ENCODE measurements around the gene MAP7D3. TPM values are rescaled to one million over a fixed set of nuclear protein-coding genes. Genes with fewer than 3 reads are reported as not detected.
A peak's percentile ranks its signal among the peaks of the same experiment; 100 is the strongest.

MAP7D3 gene
- total RNA-seq, 4 donors from 2014 or later = 14.5 to 21.2 (median 17.1) TPM

DNA sequence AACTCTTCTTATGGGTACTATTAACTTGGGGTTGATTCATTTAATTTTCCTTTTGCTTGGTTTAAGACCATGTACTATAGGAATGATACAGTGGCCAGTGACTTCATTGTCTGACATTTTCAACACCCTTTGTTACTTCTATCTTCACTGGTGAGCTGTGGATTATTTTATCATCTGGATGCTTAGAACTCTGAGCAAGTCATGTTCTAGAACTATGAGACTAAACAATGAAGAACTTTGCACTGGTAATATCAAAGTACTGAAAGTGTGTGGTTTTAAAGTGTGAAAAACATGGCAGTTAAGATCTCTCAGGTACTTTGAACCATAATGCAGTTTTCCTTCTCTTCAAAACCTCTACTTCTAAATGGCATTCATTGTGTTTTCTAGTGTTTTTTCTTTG lies 47.8 kb downstream of the MAP7D3 start:
- Histone ChIP-seq H3K4me1 (peaks cover 50 to 87% (median 73%) of the 10 kb centered on the region in 4 donors), H3K27ac (replicated peaks in 1 of 4) (peak overlapping the region; percentile 86 to 99 (median 96)), H3K9me3 (no peaks in the 10 kb centered on the region), H3K4me3 (peak overlapping the region; percentile 44 to 55 (median 52)), H3K36me3 (peaks cover 11 to 26% (median 24%) of the 10 kb centered on the region in 4 donors), H3K27me3 (no peaks in the 10 kb centered on the region)
- intact Hi-C loops (cut with DNase I) = no loop called here
- TF ChIP-seq POLR2A (IDR thresholded peaks at IDR 0.05; ENCODE audit: low read depth) = no peak
- no peak for DNase-seq (ENCODE audit: extremely low spot score)

DNA sequence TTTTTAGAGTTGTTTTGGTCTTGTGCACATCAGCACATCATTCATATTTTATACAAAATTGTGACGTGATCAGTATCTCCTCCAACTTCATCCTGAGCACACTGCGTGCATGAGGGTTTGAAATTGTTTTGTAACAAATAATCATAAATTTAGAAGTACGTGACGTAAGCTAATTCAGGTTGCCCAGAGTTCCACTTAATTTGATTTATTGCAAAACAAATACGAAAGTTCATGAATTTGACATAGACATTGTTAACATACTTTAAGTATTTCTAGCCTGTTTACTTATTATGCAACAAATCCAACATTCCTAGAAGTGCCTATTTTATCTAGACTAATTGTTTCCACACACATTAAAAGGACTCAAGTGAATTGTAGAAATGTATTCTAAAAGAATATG lies 48.3 kb downstream of the MAP7D3 start:
- Histone ChIP-seq H3K9me3 (no peaks in the 10 kb centered on the region), H3K27me3 (no peaks in the 10 kb centered on the region), H3K36me3 (peaks cover 7 to 20% (median 18%) of the 10 kb centered on the region in 4 donors), H3K4me3 (peak overlapping the region; percentile 44 to 55 (median 52)), H3K27ac (replicated peaks in 1 of 4) (peak overlapping the region; percentile 86 to 99 (median 96)), H3K4me1 (peaks cover 47 to 82% (median 67%) of the 10 kb centered on the region in 4 donors)
- 39% methylated on average over 5 of the region's 5 CpGs for WGBS
- DNase-seq (ENCODE audit: extremely low spot score) = no peak
- intact Hi-C loops (cut with DNase I) = no loop called here
- TF ChIP-seq, protein P1, sequence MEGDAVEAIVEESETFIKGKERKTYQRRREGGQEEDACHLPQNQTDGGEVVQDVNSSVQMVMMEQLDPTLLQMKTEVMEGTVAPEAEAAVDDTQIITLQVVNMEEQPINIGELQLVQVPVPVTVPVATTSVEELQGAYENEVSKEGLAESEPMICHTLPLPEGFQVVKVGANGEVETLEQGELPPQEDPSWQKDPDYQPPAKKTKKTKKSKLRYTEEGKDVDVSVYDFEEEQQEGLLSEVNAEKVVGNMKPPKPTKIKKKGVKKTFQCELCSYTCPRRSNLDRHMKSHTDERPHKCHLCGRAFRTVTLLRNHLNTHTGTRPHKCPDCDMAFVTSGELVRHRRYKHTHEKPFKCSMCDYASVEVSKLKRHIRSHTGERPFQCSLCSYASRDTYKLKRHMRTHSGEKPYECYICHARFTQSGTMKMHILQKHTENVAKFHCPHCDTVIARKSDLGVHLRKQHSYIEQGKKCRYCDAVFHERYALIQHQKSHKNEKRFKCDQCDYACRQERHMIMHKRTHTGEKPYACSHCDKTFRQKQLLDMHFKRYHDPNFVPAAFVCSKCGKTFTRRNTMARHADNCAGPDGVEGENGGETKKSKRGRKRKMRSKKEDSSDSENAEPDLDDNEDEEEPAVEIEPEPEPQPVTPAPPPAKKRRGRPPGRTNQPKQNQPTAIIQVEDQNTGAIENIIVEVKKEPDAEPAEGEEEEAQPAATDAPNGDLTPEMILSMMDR (IDR thresholded peaks at IDR 0.05) = no peak
- TF ChIP-seq POLR2A (IDR thresholded peaks at IDR 0.05; ENCODE audit: low read depth) (no peak), POLR2AphosphoS5 (IDR thresholded peaks at IDR 0.05) (peak in 1 of 2 donors; percentile 2), EP300 (IDR thresholded peaks at IDR 0.05) (peak; percentile 23)

DNA sequence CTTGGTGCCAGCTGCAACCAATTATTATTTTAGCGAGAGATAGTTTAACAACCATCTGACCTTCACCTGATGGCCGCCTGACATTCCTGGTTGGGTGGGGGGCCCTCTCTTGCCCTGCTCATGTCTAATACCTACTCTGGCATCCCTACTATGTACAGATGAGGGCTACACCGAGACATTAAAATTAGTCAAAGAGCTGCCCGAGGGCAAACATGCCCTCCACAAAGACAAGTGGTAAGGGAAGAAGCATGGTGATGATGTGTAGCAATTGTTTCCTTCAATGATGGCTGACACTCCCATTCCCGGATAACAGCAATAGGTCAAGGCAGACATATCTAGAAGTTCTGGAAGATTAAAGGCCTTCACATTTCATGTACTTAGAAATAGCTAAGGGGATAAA lies 49.6 kb downstream of the MAP7D3 start:
- no peak for DNase-seq (ENCODE audit: extremely low spot score)
- Histone ChIP-seq H3K36me3 (peaks cover 0 to 9% (median 6%) of the 10 kb centered on the region in 4 donors), H3K27me3 (no peaks in the 10 kb centered on the region), H3K4me3 (peak overlapping the region; percentile 44 to 55 (median 52)), H3K4me1 (peaks cover 46 to 69% (median 54%) of the 10 kb centered on the region in 4 donors), H3K27ac (replicated peaks in 1 of 4) (peak overlapping the region; percentile 86 to 99 (median 96)), H3K9me3 (no peaks in the 10 kb centered on the region)
- TF ChIP-seq POLR2AphosphoS5 (IDR thresholded peaks at IDR 0.05) (no peak), EP300 (IDR thresholded peaks at IDR 0.05) (no peak), POLR2A (IDR thresholded peaks at IDR 0.05; ENCODE audit: low read depth) (no peak)
- TF ChIP-seq, protein P1 (IDR thresholded peaks at IDR 0.05) = no peak
- 80% methylated on average over 5 of the region's 5 CpGs for WGBS
- intact Hi-C loops (cut with DNase I) = no loop called here

DNA sequence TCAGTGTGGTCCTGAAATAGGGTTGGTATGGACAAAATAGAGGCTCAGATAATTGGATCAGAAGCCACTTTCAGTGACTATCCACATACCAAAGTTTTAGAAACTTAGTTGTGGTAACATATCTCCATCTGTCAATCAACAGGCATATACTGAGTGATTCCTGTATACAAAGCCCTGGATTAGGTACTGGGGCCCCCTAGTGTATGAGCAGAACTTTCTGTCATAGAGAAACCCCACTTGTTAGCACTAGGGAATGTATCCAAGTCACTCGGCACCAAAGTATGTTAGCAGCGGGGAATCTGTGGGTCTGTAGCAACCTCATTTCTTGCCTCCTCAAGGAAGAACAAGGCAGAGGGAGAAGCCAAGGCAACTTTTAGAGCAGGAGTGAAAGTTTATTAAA lies 50.7 kb downstream of the MAP7D3 start:
- Histone ChIP-seq H3K9me3 (no peaks in the 10 kb centered on the region), H3K36me3 (no peaks in the 10 kb centered on the region), H3K4me3 (peak overlapping the region; percentile 44 to 55 (median 52)), H3K4me1 (peaks cover 45 to 67% (median 53%) of the 10 kb centered on the region in 4 donors), H3K27ac (replicated peaks in 1 of 4) (peak overlapping the region; percentile 86 to 99 (median 96)), H3K27me3 (no peaks in the 10 kb centered on the region)
- no peak for DNase-seq (ENCODE audit: extremely low spot score)
- peak in 1 of 2 donors; percentile 56 for TF ChIP-seq POLR2AphosphoS5 (IDR thresholded peaks at IDR 0.05)
- TF ChIP-seq, protein P1 (IDR thresholded peaks at IDR 0.05) = peak; percentile 17 to 33 (median 31)
- no peak for TF ChIP-seq EP300 (IDR thresholded peaks at IDR 0.05)
- TF ChIP-seq POLR2A (IDR thresholded peaks at IDR 0.05; ENCODE audit: low read depth) = no peak
- 35% methylated on average over 2 of the region's 2 CpGs for WGBS
- intact Hi-C loops (cut with DNase I) = no loop called here

DNA sequence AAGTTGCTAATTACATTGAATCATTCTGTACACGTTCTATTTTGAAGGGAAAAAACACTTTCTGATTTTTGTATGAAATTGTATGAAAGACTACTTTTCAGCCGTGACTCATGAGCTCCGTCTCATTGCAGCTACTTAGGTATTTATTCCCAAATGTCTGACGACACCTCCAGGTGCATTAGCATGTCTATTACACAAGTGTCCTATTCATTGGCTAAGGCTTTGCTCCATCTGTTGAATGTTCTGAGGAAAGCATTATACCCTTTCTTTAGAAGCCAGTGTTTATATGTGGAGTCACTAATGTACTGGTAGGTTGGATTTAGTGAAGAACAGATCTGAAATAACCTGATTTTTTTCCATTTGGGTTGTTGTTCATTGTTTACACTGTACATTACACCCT lies 51.8 kb downstream of the MAP7D3 start:
- H3K27ac ChIP-seq (replicated peaks in 1 of 4) = peak overlapping the region; percentile 86 to 99 (median 96)
- 63% methylated on average over 4 of the region's 4 CpGs for WGBS
- peaks cover 36 to 67% (median 54%) of the 10 kb centered on the region in 4 donors for H3K4me1 ChIP-seq
- intact Hi-C loops (cut with DNase I) = no loop called here
- H3K4me3 ChIP-seq = peak overlapping the region; percentile 44 to 55 (median 52)
- no peaks in the 10 kb centered on the region for H3K27me3 ChIP-seq
- H3K36me3 ChIP-seq = no peaks in the 10 kb centered on the region
- H3K9me3 ChIP-seq = no peaks in the 10 kb centered on the region
- TF ChIP-seq, protein P1 (IDR thresholded peaks at IDR 0.05) = no peak
- TF ChIP-seq POLR2AphosphoS5 (IDR thresholded peaks at IDR 0.05) = peak in 1 of 2 donors; percentile 79
- DNase-seq (ENCODE audit: extremely low spot score) = no peak

Data from esophagus muscularis mucosa (tissue), 4 donors.